CD4-positive, alpha-beta T cell treated with Interleukin-12 subunit alpha and Interleukin-12 subunit beta, for 1 hour (primary cell): ENCODE data around the gene TMF1.
A peak's percentile ranks its signal among the peaks of the same experiment; 100 is the strongest.

ENCODE experiments used
- DNase-seq: peaks from one replicate; pipeline ENCODE4 v3.0.0-alpha.2; 2020

Gene TMF1, protein sequence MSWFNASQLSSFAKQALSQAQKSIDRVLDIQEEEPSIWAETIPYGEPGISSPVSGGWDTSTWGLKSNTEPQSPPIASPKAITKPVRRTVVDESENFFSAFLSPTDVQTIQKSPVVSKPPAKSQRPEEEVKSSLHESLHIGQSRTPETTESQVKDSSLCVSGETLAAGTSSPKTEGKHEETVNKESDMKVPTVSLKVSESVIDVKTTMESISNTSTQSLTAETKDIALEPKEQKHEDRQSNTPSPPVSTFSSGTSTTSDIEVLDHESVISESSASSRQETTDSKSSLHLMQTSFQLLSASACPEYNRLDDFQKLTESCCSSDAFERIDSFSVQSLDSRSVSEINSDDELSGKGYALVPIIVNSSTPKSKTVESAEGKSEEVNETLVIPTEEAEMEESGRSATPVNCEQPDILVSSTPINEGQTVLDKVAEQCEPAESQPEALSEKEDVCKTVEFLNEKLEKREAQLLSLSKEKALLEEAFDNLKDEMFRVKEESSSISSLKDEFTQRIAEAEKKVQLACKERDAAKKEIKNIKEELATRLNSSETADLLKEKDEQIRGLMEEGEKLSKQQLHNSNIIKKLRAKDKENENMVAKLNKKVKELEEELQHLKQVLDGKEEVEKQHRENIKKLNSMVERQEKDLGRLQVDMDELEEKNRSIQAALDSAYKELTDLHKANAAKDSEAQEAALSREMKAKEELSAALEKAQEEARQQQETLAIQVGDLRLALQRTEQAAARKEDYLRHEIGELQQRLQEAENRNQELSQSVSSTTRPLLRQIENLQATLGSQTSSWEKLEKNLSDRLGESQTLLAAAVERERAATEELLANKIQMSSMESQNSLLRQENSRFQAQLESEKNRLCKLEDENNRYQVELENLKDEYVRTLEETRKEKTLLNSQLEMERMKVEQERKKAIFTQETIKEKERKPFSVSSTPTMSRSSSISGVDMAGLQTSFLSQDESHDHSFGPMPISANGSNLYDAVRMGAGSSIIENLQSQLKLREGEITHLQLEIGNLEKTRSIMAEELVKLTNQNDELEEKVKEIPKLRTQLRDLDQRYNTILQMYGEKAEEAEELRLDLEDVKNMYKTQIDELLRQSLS

DNA sequence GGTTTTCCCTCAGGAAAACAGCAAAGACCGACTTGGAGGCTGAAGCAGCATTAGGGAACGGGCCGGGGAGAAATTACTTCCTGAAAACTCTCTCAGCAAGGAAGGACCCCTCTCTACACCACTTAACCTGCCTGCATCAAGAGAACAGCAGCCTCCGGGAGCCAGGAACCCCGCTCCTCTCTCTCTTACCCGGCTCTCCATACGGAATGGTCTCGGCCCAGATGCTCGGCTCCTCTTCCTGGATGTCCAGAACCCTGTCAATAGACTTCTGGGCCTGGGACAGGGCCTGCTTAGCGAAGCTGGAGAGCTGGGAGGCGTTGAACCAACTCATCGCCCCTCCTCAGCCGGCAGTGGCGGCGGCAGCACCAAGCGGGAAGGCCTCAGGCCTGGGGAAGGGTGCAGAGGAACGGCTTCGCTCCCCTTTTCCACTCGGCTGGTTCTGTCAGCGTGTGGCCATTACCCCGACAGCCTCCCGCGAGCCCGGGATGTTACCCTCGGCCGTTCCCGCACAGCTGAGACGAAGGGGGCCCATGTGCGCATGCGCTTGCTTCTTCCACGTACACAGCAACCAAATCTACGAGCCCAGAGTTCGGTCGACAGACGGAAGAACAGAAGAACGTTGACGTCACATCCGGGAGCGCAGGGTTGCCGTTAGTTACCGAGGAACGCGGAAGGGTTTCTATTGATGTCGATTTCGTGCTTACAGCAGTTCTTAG, at the start of gene TMF1:
Gene TMF1 (minus strand): TSS at position 578 of the 716 bp plus-strand sequence. CDS start 247 bp downstream, at position 331.
- peak; percentile 98 for DNase-seq

DNA sequence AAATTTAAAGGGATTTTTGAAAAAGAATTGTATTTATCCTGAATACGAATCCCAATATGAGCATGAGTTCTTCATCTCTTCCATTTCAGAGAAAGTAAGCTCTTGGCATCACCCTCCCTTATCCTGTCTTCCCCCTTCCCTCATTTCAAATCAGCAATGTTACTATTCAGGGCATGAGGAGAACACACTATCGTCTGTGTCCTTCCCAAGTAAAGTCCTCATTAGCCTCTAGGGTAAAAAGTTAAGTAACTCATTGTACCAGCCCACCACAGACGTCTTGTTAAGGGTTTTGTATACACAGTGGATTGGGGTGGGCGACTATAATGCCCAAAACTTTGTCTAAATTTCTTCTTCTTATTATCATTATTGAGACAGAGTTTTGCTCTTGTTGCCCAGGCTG, 47.4 kb upstream of the TMF1 start:
- DNase-seq, result no peak

DNA sequence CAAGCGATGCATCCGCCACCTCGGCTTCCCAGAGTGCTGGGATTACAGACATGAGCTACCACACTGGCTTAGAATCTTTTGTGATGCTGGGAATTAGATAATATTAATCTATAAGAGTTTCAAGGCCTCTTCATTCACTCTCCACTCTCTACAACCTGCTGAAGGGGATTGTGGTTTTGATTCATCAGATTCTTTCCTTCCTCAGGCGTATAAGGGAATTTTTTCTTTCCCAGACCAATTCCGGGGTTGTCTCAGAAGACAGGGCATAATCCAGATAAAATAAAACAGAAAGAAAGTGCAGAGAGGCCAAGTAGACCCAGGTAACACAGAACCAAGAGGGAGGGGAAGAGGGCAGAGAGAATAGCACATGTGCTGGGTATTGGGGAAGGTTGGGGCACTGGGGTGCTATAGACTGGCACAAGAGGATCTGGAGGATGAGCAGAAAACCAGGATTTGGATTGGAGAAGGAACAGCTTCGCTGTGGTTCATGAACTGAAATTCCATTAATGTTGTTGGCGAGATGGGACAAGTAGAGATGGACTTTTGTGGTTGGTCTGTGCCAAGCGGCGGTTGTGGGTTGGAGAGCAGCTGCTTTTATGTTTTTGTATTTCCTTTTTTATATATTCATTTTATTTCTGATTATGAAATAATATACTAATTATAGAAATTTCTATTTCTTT, 45.4 kb upstream of the TMF1 start:
- DNase-seq, result no peak

DNA sequence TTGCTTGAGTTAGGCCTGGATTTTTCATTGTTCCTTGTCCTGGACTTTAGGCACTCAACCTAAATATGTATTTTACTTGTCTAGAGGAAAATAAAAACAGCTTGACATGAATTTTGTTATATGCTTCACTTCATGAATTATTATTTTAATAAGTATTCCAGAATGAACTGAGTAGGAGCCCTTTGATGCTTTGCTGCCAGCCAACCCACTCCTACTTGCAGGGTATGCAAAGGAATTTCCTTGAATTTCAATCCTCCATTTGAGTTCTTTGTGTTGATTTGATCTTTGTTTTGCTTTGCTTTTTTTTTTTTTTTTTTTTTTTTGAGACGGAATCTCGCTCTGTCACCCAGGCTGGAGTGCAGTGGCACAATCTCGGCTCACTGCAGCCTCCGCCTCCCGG, 44.2 kb upstream of the TMF1 start:
- DNase-seq, result no peak

DNA sequence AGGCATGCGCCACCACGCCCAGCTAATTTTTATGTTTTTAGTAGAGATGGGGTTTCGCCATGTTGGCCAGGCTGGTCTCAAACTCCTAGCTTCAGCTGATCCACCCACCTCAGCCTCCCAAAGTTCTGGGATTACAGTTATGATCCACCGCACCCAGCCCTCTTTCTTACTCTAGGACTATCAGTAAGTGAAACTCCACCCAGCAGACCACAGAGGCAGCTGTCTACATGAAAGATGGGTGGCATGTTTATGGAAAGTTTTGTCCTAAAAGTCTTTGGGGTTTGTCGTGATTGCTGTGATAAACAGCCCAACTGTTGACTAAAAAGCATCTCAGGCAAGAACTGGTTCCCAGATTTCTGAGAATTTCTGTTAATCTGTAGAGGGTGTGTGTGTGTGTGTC, 43.5 kb upstream of the TMF1 start:
- DNase-seq, result peak; percentile 36

DNA sequence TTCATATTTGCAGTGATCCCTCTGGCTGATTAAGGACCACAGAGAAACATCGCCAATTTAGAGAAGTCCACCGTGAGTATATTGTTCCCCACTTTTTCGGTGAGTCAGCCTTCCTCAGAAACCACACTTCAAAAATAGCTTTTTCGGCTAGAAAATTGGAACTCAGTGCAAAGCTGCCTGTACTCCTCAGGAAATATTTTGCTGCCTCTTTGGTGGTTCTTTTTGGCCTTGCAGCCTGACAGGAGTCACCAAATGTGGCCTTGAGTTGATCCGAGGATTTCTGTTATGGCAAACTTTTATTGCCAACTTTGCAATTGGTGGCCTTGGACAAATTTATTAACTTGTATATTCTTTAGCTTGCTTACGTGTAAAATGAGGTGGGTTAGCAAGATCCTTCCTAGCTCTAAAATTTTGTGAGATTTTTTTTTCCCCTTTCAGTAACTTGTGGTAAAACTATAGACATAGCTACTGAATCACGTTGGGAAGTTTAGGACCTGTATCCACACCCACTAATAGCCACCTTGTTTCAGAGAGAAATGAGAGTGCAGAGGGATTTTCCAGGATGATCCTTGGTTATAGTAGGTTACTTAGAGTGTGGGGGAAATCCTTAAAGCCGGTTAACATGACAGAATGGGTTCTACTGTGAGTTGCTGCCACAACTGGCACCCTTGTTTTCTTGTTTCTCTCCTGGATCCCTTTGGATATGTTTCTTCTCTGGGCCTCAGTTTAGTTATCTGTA, 42.5 kb upstream of the TMF1 start:
- DNase-seq, result no peak

DNA sequence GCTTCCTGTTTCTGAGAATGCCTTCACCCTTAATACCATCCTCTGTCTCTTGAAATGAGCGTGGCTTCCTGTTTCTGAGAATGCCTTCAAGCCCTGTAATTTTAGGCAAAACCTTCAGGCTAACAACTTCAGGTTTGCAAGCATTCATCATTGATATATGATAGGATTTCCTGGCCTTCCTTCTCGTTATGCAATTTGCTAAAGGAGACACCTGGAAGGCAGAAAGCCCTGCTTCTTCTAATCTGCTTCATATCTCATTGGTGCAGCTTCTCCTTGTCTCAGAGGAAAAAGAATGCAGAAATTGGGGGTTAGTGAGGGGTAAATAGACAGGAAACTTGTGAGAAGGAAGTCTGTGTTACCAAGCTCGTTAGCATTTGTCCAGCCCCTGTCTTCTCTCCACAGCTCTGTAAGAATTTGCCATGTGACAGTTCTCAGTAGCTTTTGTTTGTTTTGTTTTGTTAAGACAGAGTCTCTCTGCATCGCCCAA, 39.9 kb upstream of the TMF1 start:
- peak; percentile 51 for DNase-seq

DNA sequence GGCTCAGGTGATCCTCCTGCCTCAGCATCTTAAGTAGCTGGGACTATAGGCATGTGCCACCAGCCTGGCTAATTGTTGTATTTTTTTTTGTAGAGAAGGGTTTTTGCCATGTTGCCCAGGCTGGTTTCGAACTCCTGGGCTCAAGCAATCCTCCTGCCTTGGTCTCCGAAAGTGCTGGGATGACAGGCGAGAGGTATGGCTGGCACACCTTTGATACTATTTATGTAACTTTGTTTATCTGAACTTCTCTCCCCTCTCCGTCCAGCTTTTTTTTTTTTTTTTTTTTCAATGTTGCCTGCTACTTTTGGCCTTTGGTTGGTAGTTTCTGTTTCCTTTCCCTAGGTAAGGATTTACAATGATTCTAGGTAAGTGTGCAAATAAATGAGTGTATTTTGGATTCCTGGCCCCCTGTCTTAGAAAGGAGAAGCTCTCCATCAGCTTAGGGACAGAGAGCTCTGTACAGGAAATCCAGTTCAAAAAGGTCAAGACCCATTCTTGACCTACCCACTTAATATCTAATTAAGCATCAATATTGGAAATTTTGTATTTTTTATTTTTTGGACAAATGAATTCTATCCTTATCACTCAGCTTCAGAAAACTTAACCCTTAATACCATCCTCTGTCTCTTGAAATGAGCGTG, 39.4 kb upstream of the TMF1 start:
- DNase-seq, result no peak

DNA sequence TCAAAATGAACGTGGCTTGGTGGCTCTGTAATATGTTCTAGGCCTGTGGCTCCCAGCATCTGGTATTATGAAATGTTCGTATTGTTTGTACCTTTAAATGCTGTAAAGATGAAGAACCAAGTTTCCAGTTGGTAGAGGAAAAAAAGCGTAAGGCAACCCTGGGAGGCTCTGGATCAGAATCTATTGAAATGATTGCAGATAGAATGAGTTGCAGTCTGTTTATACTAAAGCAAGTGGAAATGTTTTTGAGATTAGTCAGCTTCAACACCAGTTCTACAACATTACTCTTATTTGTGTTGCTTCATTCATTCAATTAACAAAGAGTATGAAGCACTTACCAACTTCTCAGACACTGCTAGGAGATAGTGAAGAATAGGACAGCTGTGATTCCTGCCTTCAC, 37.9 kb upstream of the TMF1 start:
- no peak for DNase-seq

DNA sequence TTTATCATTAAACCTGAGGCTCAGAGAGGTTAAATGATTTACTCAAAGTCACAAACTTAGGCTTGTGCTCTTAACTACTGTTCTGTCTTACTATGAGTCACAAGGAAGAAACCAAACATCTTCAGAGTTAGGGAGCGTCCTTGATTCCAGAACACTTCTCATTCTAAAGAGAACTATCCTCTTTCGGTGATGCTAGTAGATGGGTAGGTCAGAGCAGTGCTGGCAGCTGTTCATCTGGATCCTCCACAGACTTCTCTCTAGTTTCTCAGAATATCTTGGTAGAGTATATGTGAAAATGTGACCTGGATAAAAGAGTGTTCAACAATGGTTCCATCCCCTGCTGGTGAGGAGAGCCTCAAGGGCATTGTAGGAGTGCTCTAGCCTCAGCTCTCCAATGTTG, 35.9 kb upstream of the TMF1 start:
- DNase-seq, result no peak

DNA sequence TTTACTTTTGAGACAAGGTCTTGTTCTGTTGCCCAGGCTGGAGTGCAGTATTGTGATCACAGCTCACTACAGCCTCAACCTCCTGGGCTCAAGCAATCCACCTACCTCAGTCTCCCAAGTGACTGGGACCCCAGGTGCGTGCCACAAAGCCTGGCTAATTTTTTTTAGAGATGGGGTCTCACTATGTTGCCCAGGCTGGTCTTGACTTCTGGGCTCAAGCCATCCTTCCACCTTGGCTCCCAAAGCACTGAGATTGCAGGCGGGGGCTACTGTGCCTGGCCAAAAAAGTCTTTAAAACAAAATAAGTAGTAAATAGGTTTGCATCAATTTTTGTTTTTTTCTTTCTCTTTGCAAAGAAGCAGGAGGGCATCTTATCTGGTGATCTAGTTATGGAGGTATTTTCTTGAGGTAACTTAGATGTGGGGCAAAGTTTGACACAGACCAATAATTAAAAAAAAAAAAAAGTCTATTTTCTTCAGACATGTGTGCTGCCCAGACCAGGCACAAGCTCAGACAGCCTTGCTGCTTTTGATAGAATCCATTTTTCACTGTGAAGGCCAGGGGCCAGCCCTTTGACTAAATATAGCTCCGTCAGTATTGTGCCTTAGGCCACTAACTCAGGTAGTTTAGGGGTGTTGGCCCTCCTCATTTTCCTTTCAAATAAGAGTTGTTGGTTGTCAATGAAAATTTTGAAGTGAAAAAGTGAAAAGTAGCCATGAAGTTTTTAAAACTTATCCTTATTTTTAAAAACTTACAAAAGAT, 35.1 kb upstream of the TMF1 start:
- DNase-seq, result no peak

DNA sequence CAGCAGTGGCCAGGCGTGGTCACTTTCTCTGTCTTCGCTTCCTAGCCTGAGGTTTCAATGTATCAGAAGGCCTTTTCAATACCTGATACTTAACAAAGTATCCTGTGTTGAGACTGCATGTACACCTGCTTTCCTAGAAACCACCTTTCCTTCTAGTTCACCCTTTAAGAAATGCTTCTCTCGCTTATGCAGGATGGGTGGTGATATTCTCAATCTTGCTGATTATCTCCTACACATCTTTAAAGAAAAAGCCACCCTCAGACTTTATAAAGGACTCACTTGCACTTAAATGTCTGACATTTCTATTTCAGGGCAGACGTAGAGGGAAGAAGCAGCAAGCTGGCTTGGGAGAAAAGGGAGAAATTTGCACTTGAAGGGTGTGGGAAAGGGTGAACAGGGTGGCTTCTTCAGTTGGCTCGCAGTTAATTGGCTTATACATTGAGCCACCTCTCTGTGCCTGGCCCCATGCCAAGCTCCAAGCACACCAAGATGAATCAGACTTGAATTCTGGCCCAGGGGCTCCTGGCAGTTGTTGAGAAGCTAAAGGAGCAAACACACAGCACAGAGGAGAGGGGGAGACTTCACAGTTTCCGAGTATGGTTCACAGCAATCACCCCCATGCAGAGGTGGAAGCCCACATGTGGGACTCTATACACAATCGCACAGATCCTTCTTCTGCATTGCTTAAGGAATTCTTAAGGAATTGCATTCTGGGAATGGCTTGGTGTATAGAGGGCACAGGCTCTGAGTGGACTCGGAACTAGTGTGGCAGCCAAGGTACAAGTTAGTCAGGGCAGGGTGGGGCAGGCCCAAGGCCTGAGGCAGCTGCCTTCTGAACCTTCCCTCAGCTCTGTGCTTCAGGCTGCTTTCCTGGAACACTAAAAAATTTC, 33.9 kb upstream of the TMF1 start:
- peak; percentile 63 for DNase-seq

DNA sequence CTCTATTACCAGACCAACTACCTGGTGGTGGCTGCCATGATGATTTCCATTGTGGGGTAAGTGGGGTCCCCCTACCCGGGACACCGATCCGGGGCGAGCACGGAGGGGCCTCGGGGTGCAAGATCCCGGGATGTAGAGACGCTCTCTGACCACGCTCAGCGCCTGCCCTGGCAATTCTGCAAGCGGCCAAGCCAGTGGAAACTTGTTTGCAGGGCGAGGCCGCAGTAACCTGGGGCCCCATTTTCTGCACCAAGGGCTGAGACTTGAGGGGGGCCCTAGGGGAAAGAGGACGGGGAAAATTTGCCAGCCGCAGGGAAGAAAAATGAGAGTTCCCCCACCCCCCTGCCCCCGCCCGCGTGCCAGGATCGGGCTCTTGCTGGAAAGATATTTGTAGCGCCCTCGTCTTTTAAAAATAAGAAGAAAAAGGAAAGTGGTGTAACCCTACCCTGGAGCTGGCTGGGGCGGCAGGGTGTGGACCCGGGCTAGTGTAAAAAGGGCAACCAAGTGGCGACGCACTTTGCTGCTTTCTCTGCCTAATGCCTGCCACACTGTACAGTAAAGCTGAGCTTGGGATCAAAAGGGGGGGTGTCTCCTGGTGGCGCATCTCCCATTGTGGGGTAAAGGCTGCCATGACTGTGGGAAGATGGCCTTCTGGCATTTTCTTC, 33.2 kb upstream of the TMF1 start:
- no peak for DNase-seq

DNA sequence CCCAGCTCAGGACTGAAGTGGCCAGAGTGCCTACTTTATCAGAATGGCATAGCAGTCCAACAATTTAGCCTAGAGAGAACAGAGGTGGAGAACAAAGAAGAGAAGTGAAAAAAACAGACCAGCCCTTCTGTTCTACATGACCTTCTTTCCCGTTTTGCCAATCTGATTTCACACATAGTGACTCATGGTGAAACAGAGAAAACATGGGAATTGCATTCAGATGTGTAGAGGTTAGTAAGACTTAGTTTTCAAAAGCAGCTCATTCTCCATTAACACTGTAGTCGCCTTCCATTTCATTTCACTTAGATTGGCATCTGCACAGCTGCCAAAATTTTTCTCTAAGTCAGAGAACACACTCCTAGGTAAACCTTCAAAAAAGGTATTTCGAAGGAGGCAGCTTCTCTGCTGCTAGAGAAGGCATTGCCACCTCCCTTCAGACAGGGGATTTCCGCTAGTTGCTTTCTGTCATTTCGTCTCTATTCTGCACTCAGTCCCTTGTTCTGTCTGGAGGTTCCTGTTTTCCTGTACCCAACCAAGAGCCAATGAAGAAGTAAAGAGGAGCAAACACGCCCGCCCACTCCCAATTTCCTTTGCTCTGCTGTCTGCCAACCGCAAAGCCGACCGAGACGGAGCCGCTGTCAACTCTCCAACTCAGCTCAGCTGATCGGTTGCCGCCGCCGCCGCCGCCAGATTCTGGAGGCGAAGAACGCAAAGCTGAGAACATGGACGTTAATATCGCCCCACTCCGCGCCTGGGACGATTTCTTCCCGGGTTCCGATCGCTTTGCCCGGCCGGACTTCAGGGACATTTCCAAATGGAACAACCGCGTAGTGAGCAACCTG, 32.4 kb upstream of the TMF1 start, which contains the start of gene ARL6IP5:
Gene ARL6IP5 (plus strand): TSS at position 612 of the 842 bp plus-strand sequence. CDS start 111 bp downstream, at position 723.
- DNase-seq, result peak; percentile 93

DNA sequence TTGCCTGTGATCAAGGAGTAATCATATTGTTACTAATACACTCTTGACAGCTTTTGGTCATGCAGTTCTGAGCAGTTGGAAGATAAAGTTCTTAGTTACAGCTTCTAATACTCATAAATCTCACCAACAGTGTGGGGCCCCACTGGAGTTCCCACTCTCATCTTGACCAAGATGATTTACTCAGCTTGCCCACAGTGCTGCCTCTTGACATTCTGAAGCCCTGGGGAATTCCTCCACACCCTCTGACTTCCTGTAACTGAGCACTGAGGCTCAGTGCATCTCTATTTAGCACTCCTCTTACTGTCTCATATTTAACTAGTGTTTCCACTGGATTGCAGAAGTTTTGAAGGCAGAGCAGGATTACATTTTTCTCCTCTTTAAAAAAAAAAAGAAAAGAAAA, 30.7 kb upstream of the TMF1 start:
- DNase-seq, result peak; percentile 83

DNA sequence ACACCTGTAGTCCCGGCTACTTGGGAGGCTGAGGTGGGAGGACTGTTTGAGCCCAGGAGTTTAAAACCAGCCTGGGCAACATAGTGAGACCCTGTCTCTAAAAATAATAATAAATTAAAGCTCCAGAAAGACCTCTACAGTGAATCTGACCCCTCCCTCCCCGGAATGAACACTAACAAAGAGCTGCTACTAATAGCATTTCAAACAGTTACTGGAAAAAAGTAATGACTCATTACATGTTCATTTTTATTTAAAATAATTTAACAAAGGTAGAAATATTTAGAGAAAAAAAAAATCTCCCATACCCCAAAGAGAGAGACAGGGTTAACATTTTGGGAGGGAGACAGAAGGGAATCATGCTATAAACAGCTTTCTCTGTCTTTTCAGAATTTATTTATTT, 30.2 kb upstream of the TMF1 start:
- no peak for DNase-seq

DNA sequence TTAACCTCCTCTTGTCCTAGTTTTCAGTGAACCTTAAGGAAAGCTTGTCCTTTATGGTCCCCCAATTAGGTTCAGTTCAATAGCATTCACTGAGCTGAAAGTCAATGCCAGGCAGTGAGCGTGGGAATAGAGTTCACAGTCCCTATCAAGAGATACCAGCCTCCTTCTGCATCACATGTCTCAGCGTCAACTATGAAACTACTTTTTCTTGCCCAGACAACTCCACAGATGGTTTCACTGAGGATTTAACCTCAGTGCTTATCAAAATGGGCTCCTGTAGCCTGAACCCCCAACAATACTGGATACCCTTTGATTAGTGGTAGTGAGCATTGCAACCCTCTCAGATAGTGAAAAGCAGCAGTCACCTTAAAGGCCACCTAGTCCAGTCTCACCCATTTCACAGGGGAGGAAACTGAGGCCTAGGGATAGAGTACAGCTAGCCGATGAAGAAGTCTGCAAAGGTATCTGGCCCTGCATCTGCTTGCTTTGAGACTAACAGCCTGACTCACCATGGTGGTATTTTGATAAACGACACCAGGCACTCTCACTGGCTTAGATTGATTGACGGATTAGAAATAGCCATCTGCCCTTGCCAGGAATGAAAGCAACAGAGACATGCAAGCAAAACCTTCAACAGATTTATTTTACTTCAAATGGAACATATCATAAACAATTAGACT, 29.6 kb upstream of the TMF1 start:
- no peak for DNase-seq
